HCT116 (cell line): ENCODE data around the gene G6PC2. TPM values are rescaled to one million over a fixed set of nuclear protein-coding genes. Genes with fewer than 3 reads are reported as not detected.

Experiments used
- ATAC-seq: fragments of 200-7000 bp; cut with Tn5 transposase; 2 replicates; pipeline ENCODE4 v1.9.1; 2020; ENCODE audit warnings: mild to moderate bottlenecking, moderate library complexity
- BruUV-seq: library from RNA; stranded (reverse); fragments of 400-500 nt; replicated peaks from 2 replicates; lab custom pipeline; 2021; lab: Mats Ljungman, UMichigan
- CTCF ChIA-PET: fragments of 300-600 bp; sonication (Branson Sonifier 250); formaldehyde crosslinking; loops from one replicate; lab custom pipeline; 2021; ENCODE audit warnings: antibody characterized with exemption; lab: Charles Lee
- POLR2A ChIA-PET: fragments of 300-600, 350-600 bp; sonication (Branson Sonifier 250); formaldehyde crosslinking; loops from one replicate; lab custom pipeline; 2021; ENCODE audit warnings: antibody characterized with exemption; lab: Charles Lee
- RAD21 ChIA-PET, 2 experiments: fragments of 300-600 bp; sonication (Branson Sonifier 250); formaldehyde crosslinking; loops; one replicate each; lab custom pipeline; 2023; ENCODE audit warnings: low total read pairs in 2 of 2; ENCODE audit not compliant: uncharacterized antibody in 2 of 2, unreplicated experiment in 2 of 2, low non-redundant PET in 1 of 2; lab: Charles Lee
- DNase-seq: peaks from one replicate; pipeline ENCODE4 v3.0.0-alpha.2; 2010; ENCODE audit warnings: low read depth, low spot score
- H2AFZ ChIP-seq: fragments of 200-600 bp; shearing (Covaris generic), sonication (generic); 2 replicates; pipeline ENCODE4 v1.6.1; 2017; ENCODE audit warnings: low read depth, mixed run types, mixed read lengths, antibody characterized with exemption, low read length; ENCODE audit not compliant: poor library complexity, severe bottlenecking
- H3K27ac ChIP-seq: 2 replicates; pipeline ENCODE4 v1.5.1; 2012; ENCODE audit warnings: low read depth, low read length
- H3K27me3 ChIP-seq: fragments of 200-600 bp; sonication (generic); 2 replicates; pipeline ENCODE4 v1.6.1; 2016; ENCODE audit warnings: mixed run types, low read length, mixed read lengths; ENCODE audit not compliant: insufficient read depth
- H3K36me3 ChIP-seq, 2 experiments: fragments of 200-500 bp in 1 of 2; fragments of 200-600 bp in 1 of 2; sonication (Bioruptor generic) in 1 of 2; sonication (generic) in 1 of 2; 2 replicates each; pipeline versions ENCODE4 v1.5.1 to v1.6.1; 2014 to 2016; ENCODE audit warnings: low read length in 2 of 2, inconsistent platforms in 1 of 2, mixed read lengths in 1 of 2, mixed run types in 1 of 2; ENCODE audit not compliant: insufficient read depth in 2 of 2, control insufficient read depth in 1 of 2
- H3K4me1 ChIP-seq, 2 experiments: fragments of 200-600 bp in 1 of 2; sonication (generic) in 1 of 2; 2 replicates each; pipeline versions ENCODE4 v1.5.1 to v1.6.1; 2012 to 2017; ENCODE audit warnings: low read length in 2 of 2, inconsistent platforms in 1 of 2, mild to moderate bottlenecking in 1 of 2, mixed read lengths in 1 of 2, mixed run types in 1 of 2, moderate library complexity in 1 of 2; ENCODE audit not compliant: insufficient read depth in 2 of 2, control insufficient read depth in 1 of 2
- H3K4me2 ChIP-seq: fragments of 200-600 bp; sonication (generic); 2 replicates; pipeline ENCODE4 v1.6.1; 2017; ENCODE audit warnings: mixed run types, low read length, mixed read lengths
- H3K4me3 ChIP-seq, 2 experiments: fragments of 200-600 bp in 1 of 2; sonication (generic) in 1 of 2; replicated peaks in 1 of 2; 2 replicates each; pipeline ENCODE4 v1.5.1; 2011 to 2016; ENCODE audit warnings: low read length in 2 of 2, control low read depth in 1 of 2, low read depth in 1 of 2, mild to moderate bottlenecking in 1 of 2, mixed read lengths in 1 of 2, mixed run types in 1 of 2
- H3K79me2 ChIP-seq: fragments of 200-600 bp; sonication (generic); 2 replicates; pipeline ENCODE4 v1.6.1; 2017; ENCODE audit warnings: mild to moderate bottlenecking, mixed run types, low read length, moderate library complexity, mixed read lengths; ENCODE audit not compliant: insufficient read depth
- H3K9ac ChIP-seq: fragments of 200-600 bp; sonication (generic); 2 replicates; pipeline ENCODE4 v1.6.1; 2016; ENCODE audit warnings: low read length, mixed read lengths
- H3K9me2 ChIP-seq: fragments of 200-600 bp; sonication (generic), shearing (Covaris generic); 2 replicates; pipeline ENCODE4 v1.6.1; 2017; ENCODE audit warnings: mixed run types, mild to moderate bottlenecking, moderate library complexity; ENCODE audit not compliant: insufficient read depth
- H3K9me3 ChIP-seq, 2 experiments: fragments of 200-500 bp in 1 of 2; fragments of 200-600 bp in 1 of 2; sonication (Bioruptor generic) in 1 of 2; sonication (generic) in 1 of 2; 2 replicates each; pipeline ENCODE4 v1.6.1; 2014 to 2017; ENCODE audit warnings: low read length in 2 of 2, mixed read lengths in 2 of 2, inconsistent platforms in 1 of 2, low read depth in 1 of 2, mild to moderate bottlenecking in 1 of 2, mixed run types in 1 of 2, moderate library complexity in 1 of 2; ENCODE audit not compliant: control insufficient read depth in 1 of 2, insufficient read depth in 1 of 2
- H4K20me1 ChIP-seq: fragments of 200-600 bp; sonication (generic), shearing (Covaris generic); 2 replicates; pipeline ENCODE4 v1.6.1; 2017; ENCODE audit warnings: mixed run types, mild to moderate bottlenecking, moderate library complexity; ENCODE audit not compliant: insufficient read depth
- ATF3 ChIP-seq: IDR thresholded peaks from 2 replicates; pipeline ENCODE4 v1.6.1; 2012
- EZH2 ChIP-seq: fragments of 200-600 bp; sonication (generic); IDR thresholded peaks from 2 replicates; pipeline ENCODE4 v1.6.1; 2017; ENCODE audit warnings: antibody characterized with exemption, mixed run types
- EZH2phosphoT487 ChIP-seq: fragments of 200-600 bp; IDR thresholded peaks from 2 replicates; pipeline ENCODE4 v1.6.1; 2018; ENCODE audit warnings: antibody characterized with exemption, borderline replicate concordance
- FOSL1 ChIP-seq: IDR thresholded peaks from 2 replicates; pipeline ENCODE4 v1.6.1; 2012; ENCODE audit warnings: low read depth
- POLR2AphosphoS5 ChIP-seq: IDR thresholded peaks from 2 replicates; pipeline ENCODE4 v1.6.1; 2011; ENCODE audit warnings: mild to moderate bottlenecking, low read depth, low read length, moderate library complexity
- SP1 ChIP-seq: IDR thresholded peaks from 2 replicates; pipeline ENCODE4 v1.6.1; 2012; ENCODE audit warnings: low read depth
- SRF ChIP-seq: IDR thresholded peaks from 2 replicates; pipeline ENCODE4 v1.6.1; 2012; ENCODE audit warnings: low read depth
- TCF7L2 ChIP-seq: IDR thresholded peaks from 2 replicates; pipeline ENCODE4 v1.7.0; 2011; ENCODE audit warnings: borderline replicate concordance, inconsistent platforms; ENCODE audit not compliant: insufficient read depth, insufficient read length; ENCODE audit errors: extremely low read depth
- intact Hi-C: fragments of 100-400 bp; cut with micrococcal nuclease; formaldehyde crosslinking; loops from 2 replicates; pipeline ENCODE4 v1.10.0; 2022
- total RNA-seq: library from RNA; stranded (reverse); gene quantifications from one replicate; pipeline ENCODE4 v1.2.1, GENCODE V29; 2021; ENCODE audit not compliant: unreplicated experiment
- TF ChIP-seq, protein P1 (sequence below): IDR thresholded peaks from 2 replicates; pipeline ENCODE4 v1.6.1; 2012; ENCODE audit warnings: low read depth

Gene G6PC2
- total RNA-seq, 1 experiment from 2014 or later = not detected

DNA sequence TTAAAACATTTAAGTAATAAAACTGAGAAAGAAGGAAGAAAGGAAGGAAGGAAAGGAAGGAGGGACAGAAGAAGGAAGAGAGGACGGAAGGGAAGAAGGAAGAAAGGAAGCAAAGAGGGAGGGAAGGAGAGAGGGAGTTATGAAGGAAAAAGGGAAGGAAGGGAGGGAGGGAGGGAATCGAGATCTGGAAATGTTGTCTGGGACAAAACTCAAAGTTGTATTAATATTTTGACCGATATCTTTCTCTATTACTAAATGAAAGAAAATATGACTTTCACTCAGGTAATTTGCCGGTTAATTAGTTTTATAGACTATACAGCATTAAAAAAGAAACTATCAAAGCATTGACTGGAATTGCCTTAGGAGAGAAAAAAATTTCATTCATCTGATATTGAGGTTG, 44.4 kb downstream of the G6PC2 start:
- H3K9ac ChIP-seq = no peak overlapping the region
- intact Hi-C loops = no loop called here
- H2AFZ ChIP-seq = no peak overlapping the region
- no peaks in the 10 kb centered on the region for H4K20me1 ChIP-seq
- no peak overlapping the region for H3K4me2 ChIP-seq
- no peaks in the 10 kb centered on the region for H3K9me3 ChIP-seq
- no peak overlapping the region for H3K4me3 ChIP-seq
- no peaks in the 10 kb centered on the region for H3K9me2 ChIP-seq
- ChIA-PET CTCF (no interaction called here), POLR2A (no interaction called here), RAD21 (no interaction called here)
- DNase-seq = no peak
- ATAC-seq = no peak
- no peak overlapping the region for H3K27ac ChIP-seq
- no peaks in the 10 kb centered on the region for H3K36me3 ChIP-seq
- no TSS peak for BruUV-seq
- no peaks in the 10 kb centered on the region; the same call in 1 of the 2 replicates for H3K27me3 ChIP-seq
- H3K79me2 ChIP-seq = no peaks in the 10 kb centered on the region
- TF ChIP-seq FOSL1 (no peak), EZH2 (no peak), SP1 (no peak), POLR2AphosphoS5 (no peak), TCF7L2 (no peak), SRF (no peak), ATF3 (no peak), EZH2phosphoT487 (no peak)
- TF ChIP-seq, protein P1, sequence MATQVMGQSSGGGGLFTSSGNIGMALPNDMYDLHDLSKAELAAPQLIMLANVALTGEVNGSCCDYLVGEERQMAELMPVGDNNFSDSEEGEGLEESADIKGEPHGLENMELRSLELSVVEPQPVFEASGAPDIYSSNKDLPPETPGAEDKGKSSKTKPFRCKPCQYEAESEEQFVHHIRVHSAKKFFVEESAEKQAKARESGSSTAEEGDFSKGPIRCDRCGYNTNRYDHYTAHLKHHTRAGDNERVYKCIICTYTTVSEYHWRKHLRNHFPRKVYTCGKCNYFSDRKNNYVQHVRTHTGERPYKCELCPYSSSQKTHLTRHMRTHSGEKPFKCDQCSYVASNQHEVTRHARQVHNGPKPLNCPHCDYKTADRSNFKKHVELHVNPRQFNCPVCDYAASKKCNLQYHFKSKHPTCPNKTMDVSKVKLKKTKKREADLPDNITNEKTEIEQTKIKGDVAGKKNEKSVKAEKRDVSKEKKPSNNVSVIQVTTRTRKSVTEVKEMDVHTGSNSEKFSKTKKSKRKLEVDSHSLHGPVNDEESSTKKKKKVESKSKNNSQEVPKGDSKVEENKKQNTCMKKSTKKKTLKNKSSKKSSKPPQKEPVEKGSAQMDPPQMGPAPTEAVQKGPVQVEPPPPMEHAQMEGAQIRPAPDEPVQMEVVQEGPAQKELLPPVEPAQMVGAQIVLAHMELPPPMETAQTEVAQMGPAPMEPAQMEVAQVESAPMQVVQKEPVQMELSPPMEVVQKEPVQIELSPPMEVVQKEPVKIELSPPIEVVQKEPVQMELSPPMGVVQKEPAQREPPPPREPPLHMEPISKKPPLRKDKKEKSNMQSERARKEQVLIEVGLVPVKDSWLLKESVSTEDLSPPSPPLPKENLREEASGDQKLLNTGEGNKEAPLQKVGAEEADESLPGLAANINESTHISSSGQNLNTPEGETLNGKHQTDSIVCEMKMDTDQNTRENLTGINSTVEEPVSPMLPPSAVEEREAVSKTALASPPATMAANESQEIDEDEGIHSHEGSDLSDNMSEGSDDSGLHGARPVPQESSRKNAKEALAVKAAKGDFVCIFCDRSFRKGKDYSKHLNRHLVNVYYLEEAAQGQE = no peak
- no peaks in the 10 kb centered on the region for H3K4me1 ChIP-seq
